Measurements from ENCODE around the gene PCDHGB4.
"Not testable (repeated sequence)": the region's sequence is repeated elsewhere in the genome, so short reads cannot be mapped to it uniquely, and the experiment has no call there.

PCDHGB4 gene

DNA sequence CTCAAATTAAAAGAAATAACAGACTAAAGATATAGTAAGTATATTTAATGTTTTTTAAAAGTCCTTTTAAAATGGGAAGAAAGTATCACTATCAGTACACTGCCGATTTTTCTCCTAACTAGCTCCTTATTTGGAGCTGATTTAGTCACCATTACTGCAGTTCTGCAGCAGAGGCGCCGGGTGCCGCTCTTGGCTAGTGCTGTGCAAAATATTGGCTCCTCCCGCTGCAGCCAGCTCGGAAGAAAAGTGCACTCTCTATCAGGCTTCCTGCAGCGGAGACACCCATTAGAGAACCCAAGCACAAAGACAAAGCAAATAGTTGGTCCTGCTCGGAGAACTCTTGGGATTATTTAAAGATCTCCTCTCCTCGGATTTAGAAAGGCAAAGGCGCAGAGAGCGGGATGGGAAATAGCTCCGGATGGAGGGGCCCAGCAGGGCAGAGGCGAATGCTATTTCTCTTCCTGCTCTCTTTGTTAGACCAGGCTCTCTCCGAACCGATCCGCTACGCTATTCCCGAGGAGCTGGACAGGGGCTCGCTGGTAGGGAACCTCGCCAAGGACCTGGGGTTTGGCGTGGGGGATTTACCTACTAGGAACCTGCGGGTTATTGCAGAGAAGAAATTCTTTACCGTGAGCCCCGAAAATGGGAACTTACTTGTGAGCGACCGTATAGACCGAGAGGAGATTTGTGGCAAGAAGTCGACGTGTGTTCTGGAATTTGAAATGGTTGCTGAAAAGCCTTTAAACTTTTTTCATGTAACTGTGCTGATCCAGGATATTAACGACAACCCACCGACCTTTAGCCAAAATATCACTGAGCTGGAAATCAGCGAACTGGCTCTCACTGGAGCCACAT is 17.3 kb upstream of the PCDHGB4 start, which contains the start of gene PCDHGB3:
Gene PCDHGB3, plus strand, starts transcription at position 249 of the 855 bp plus-strand sequence. Its CDS starts 153 bp downstream, at position 402.
- Histone ChIP-seq H3K9me3 (ENCODE audit: insufficient read depth, low read depth, low read length) (peaks cover 74% of the 10 kb centered on the region), H3K4me3 (ENCODE audit: low read length) (no peak within 1 kb of the TSS), H3K27ac (ENCODE audit: low read depth, low read length) (no peak within 1 kb of the TSS), H3K27me3 (ENCODE audit: insufficient read depth, low read length) (no peaks in the 10 kb centered on the region), H3K36me3 (ENCODE audit: insufficient read depth, low read length) (no peaks in the 10 kb centered on the region), H3K9ac (ENCODE audit: low read depth, low read length) (no peak within 1 kb of the TSS), H3K4me1 (ENCODE audit: insufficient read depth, low read length) (no peaks in the 10 kb centered on the region)
- 94% methylated on average over 32 of the region's 32 CpGs for WGBS

DNA sequence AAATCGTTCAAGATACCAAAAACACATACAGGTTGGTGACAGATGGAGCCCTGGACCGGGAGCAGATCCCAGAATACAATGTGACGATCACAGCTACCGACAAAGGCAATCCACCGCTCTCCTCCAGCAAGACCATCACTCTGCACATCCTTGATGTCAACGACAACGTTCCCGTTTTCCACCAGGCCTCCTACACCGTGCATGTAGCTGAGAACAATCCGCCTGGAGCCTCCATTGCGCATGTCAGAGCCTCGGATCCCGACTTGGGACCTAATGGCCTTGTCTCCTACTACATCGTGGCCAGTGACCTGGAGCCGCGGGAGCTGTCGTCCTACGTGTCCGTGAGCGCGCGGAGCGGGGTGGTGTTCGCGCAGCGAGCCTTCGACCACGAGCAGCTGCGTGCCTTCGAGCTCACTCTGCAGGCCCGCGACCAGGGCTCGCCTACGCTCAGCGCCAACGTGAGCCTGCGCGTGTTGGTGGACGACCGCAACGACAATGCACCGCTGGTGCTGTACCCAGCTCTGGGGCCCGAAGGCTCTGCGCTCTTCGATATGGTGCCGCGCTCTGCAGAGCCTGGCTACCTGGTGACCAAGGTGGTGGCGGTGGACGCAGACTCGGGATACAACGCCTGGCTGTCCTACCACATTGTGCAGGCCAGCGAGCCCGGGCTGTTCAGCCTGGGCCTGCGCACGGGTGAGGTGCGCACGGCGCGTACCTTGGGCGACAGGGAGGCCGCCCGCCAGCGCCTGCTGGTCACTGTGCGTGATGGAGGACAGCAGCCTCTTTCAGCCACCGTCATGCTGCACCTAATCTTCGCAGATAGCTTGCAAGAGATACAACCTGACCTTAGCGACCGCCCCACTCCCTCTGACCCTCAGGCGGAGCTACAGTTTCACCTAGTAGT is 15.7 kb upstream of the PCDHGB4 start:
- Histone ChIP-seq H3K9me3 (ENCODE audit: insufficient read depth, low read depth, low read length) (peaks cover 68% of the 10 kb centered on the region), H3K4me3 (ENCODE audit: low read length) (no peak overlapping the region), H3K36me3 (ENCODE audit: insufficient read depth, low read length) (no peaks in the 10 kb centered on the region), H3K9ac (ENCODE audit: low read depth, low read length) (no peak overlapping the region), H3K27ac (ENCODE audit: low read depth, low read length) (no peak overlapping the region), H3K27me3 (ENCODE audit: insufficient read depth, low read length) (no peaks in the 10 kb centered on the region), H3K4me1 (ENCODE audit: insufficient read depth, low read length) (no peaks in the 10 kb centered on the region)
- 96% methylated on average over 69 of the region's 69 CpGs for WGBS

DNA sequence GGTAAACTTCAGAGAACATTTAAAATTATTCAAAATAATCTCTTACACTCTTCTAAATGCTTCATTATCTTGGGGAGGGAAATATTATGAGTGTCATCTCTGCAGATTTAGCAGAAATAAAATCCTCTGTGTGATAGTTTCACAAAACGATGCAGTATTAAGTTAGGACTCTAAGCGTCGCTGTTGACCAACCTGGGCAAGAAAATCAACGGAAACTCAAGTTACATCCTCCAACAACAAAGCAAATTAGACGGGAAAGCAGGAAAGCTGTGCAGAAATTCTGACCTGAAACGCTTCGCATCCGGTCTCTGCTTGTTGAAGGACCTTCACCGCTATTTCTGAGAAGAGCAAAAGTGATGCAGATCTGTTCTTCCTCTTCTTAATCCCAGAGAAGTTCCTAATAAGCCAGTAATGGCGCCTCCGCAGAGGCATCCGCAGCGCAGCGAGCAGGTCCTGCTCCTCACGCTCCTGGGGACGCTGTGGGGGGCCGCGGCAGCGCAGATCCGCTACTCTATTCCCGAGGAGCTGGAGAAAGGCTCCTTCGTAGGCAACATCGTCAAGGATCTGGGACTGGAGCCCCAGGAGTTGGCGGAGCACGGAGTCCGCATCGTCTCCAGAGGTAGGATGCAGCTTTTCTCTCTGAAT is 13.7 kb upstream of the PCDHGB4 start, which contains the start of gene PCDHGA6:
Gene PCDHGA6, plus strand, starts transcription at position 219 of the 645 bp plus-strand sequence. Its CDS starts 193 bp downstream, at position 412.
- WGBS, result 96% methylated on average over 27 of the region's 27 CpGs
- no peaks in the 10 kb centered on the region for H3K36me3 ChIP-seq (ENCODE audit: insufficient read depth, low read length)
- no peaks in the 10 kb centered on the region for H3K4me1 ChIP-seq (ENCODE audit: insufficient read depth, low read length)
- no peaks in the 10 kb centered on the region for H3K27me3 ChIP-seq (ENCODE audit: insufficient read depth, low read length)
- no peak within 1 kb of the TSS for H3K9ac ChIP-seq (ENCODE audit: low read depth, low read length)
- H3K27ac ChIP-seq (ENCODE audit: low read depth, low read length), result no peak within 1 kb of the TSS
- peaks cover 67% of the 10 kb centered on the region for H3K9me3 ChIP-seq (ENCODE audit: insufficient read depth, low read depth, low read length)
- peak within 1 kb of the TSS; percentile 24; the same call in 1 of the 2 replicates for H3K4me3 ChIP-seq (ENCODE audit: low read length)

DNA sequence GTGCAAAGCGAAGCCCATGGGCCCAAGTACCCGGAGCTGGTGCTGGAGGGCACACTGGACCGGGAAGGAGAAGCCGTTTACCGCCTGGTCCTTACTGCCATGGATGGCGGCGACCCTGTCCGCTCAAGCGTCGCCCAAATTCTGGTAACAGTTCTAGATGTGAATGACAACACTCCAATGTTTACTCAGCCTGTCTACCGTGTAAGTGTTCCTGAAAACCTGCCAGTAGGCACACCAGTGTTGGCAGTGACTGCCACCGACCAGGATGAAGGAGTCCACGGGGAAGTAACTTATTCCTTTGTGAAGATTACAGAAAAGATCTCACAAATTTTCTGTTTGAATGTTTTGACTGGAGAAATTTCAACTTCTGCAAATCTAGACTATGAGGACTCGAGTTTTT is 12.9 kb upstream of the PCDHGB4 start:
- Histone ChIP-seq H3K36me3 (ENCODE audit: insufficient read depth, low read length) (no peaks in the 10 kb centered on the region), H3K9ac (ENCODE audit: low read depth, low read length) (no peak overlapping the region), H3K4me1 (ENCODE audit: insufficient read depth, low read length) (no peaks in the 10 kb centered on the region), H3K27me3 (ENCODE audit: insufficient read depth, low read length) (no peaks in the 10 kb centered on the region), H3K27ac (ENCODE audit: low read depth, low read length) (no peak overlapping the region), H3K4me3 (ENCODE audit: low read length) (no peak overlapping the region), H3K9me3 (ENCODE audit: insufficient read depth, low read depth, low read length) (peaks cover 64% of the 10 kb centered on the region)
- WGBS, result 97% methylated on average over 14 of the region's 14 CpGs

DNA sequence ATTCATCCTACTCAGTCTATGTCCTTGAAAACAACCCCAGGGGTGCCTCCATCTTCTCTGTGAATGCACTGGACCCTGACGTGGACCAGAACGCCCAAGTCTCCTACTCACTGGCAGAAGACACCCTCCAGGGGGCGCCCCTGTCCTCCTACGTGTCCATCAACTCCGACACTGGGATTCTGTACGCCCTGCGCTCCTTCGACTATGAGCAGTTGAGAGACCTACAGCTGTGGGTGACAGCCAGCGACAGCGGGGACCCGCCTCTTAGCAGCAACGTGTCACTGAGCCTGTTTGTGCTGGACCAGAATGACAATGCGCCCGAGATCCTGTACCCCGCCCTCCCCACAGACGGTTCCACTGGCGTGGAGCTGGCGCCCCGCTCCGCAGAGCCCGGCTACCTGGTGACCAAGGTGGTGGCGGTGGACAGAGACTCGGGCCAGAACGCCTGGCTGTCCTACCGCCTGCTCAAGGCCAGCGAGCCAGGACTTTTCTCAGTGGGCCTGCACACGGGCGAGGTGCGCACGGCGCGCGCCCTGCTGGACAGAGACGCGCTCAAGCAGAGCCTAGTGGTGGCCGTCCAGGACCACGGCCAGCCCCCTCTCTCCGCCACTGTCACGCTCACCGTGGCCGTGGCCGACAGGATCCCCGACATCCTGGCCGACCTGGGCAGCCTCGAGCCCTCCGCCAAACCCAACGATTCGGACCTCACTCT is 11.9 kb upstream of the PCDHGB4 start:
- H3K36me3 ChIP-seq (ENCODE audit: insufficient read depth, low read length); H3K9ac ChIP-seq (ENCODE audit: low read depth, low read length); H3K27me3 ChIP-seq (ENCODE audit: insufficient read depth, low read length); H3K27ac ChIP-seq (ENCODE audit: low read depth, low read length); H3K4me3 ChIP-seq (ENCODE audit: low read length); H3K4me1 ChIP-seq (ENCODE audit: insufficient read depth, low read length): not testable (repeated sequence)
- peaks cover 60% of the 10 kb centered on the region for H3K9me3 ChIP-seq (ENCODE audit: insufficient read depth, low read depth, low read length)
- 96% methylated on average over 38 of the region's 48 CpGs for WGBS

DNA sequence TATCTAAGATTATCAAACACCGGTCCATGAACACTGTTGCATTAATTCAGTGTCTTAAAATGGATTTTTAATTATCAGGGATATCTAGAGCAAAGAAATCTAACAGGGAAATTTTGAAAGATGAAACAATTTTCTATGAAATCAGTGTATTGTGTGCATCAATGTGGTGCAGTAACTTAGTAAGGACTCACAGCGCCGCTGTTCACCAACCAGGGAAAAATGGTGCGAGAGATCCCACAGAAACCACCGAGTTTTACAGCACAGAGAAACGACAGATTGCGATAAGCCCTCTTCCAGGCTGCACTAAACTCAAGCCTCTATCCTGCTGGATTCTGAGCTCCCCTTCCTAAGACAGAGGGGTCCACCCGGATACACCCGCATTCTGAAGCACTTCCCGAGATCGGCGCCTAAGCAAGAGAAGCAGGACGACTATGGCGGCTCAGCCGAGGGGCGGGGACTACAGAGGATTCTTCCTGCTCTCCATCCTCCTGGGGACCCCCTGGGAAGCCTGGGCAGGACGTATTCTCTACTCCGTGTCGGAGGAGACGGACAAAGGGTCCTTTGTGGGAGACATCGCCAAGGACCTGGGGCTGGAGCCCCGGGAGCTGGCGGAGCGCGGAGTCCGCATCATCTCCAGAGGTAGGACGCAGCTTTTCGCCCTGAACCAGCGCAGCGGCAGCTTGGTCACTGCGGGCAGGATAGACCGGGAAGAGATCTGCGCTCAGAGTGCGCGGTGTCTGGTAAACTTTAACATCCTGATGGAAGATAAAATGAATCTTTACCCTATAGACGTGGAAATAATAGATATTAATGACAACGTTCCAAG is 4.8 kb upstream of the PCDHGB4 start, which contains the start of gene PCDHGA7:
Gene PCDHGA7, plus strand, starts transcription at position 274 of the 826 bp plus-strand sequence. Its CDS starts 158 bp downstream, at position 432.
- Histone ChIP-seq H3K9me3 (ENCODE audit: insufficient read depth, low read depth, low read length) (peaks cover 44% of the 10 kb centered on the region; the same call in 1 of the 2 replicates), H3K27ac (ENCODE audit: low read depth, low read length) (no peak within 1 kb of the TSS), H3K27me3 (ENCODE audit: insufficient read depth, low read length) (no peaks in the 10 kb centered on the region), H3K4me1 (ENCODE audit: insufficient read depth, low read length) (no peaks in the 10 kb centered on the region), H3K4me3 (ENCODE audit: low read length) (no peak within 1 kb of the TSS), H3K36me3 (ENCODE audit: insufficient read depth, low read length) (0 out of 2 replicates have a peak, but pooled peaks cover 3% of the 10 kb centered on the region), H3K9ac (ENCODE audit: low read depth, low read length) (no peak within 1 kb of the TSS)
- WGBS, result 96% methylated on average over 37 of the region's 37 CpGs

DNA sequence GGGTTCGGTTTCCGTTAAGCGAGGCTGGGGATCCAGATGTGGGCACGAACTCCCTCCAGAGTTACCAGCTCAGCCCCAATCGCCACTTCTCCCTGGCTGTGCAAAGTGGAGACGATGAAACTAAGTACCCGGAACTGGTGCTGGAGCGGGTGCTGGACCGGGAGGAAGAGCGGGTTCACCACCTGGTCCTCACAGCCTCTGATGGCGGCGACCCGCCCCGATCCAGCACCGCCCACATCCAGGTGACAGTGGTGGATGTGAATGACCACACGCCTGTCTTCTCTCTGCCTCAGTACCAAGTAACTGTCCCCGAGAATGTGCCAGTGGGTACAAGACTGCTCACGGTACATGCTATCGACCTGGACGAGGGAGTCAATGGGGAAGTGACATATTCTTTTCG is 4.2 kb upstream of the PCDHGB4 start:
- no peak overlapping the region for H3K9ac ChIP-seq (ENCODE audit: low read depth, low read length)
- peaks cover 46% of the 10 kb centered on the region for H3K9me3 ChIP-seq (ENCODE audit: insufficient read depth, low read depth, low read length)
- H3K36me3 ChIP-seq (ENCODE audit: insufficient read depth, low read length), result 0 out of 2 replicates have a peak, but pooled peaks cover 3% of the 10 kb centered on the region
- H3K27me3 ChIP-seq (ENCODE audit: insufficient read depth, low read length), result no peaks in the 10 kb centered on the region
- H3K4me3 ChIP-seq (ENCODE audit: low read length), result no peak overlapping the region
- no peak overlapping the region for H3K27ac ChIP-seq (ENCODE audit: low read depth, low read length)
- no peaks in the 10 kb centered on the region for H3K4me1 ChIP-seq (ENCODE audit: insufficient read depth, low read length)
- 95% methylated on average over 21 of the region's 21 CpGs for WGBS

DNA sequence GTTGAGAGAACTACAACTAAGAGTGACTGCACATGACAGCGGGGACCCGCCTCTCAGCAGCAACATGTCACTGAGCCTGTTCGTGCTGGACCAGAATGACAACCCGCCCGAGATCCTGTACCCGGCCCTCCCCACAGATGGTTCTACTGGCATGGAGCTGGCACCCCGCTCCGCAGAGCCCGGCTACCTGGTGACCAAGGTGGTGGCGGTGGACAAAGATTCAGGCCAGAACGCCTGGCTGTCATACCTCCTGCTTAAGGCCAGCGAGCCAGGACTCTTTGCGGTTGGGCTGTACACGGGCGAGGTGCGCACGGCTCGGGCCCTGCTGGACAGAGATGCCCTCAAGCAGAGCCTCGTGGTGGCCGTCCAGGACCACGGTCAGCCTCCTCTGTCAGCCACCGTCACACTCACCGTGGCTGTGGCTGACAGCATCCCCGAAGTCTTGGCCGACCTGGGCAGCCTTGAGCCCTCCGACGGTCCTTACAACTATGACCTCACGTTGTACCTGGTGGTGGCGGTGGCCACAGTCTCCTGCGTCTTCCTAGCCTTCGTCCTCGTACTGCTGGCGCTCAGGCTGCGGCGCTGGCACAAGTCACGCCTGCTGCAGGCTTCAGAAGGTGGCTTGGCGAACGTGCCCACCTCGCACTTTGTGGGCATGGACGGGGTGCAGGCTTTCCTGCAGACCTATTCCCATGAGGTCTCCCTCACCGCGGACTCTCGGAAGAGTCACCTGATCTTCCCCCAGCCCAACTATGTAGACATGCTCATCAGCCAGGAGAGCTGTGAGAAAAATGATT is 2.8 kb upstream of the PCDHGB4 start:
- peaks cover 59% of the 10 kb centered on the region for H3K9me3 ChIP-seq (ENCODE audit: insufficient read depth, low read depth, low read length)
- no peak overlapping the region for H3K9ac ChIP-seq (ENCODE audit: low read depth, low read length)

DNA sequence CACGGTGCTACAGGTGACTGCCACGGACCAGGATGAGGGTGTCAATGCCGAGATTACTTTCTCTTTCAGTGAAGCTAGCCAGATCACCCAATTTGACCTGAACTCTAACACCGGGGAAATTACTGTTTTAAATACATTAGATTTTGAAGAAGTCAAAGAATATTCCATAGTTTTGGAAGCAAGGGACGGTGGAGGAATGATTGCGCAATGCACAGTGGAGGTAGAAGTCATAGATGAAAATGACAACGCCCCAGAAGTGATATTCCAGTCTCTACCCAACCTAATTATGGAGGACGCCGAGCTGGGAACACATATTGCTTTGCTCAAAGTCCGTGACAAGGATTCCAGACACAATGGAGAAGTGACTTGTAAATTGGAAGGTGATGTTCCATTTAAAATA is 1.2 kb downstream of the PCDHGB4 start:
- H3K9me3 ChIP-seq (ENCODE audit: insufficient read depth, low read depth, low read length), result peaks cover 77% of the 10 kb centered on the region
- H3K4me1 ChIP-seq (ENCODE audit: insufficient read depth, low read length), result no peaks in the 10 kb centered on the region
- H3K4me3 ChIP-seq (ENCODE audit: low read length), result peak overlapping the region; percentile 12; the same call in 1 of the 2 replicates
- WGBS, result 94% methylated on average over 10 of the region's 10 CpGs
- H3K36me3 ChIP-seq (ENCODE audit: insufficient read depth, low read length), result peaks cover 28% of the 10 kb centered on the region; the same call in 1 of the 2 replicates
- no peak overlapping the region for H3K9ac ChIP-seq (ENCODE audit: low read depth, low read length)
- no peak overlapping the region for H3K27ac ChIP-seq (ENCODE audit: low read depth, low read length)
- no peaks in the 10 kb centered on the region for H3K27me3 ChIP-seq (ENCODE audit: insufficient read depth, low read length)

More for the DNA sequence above, 2.8 kb upstream of the PCDHGB4 start:
- no peak overlapping the region for H3K4me3 ChIP-seq (ENCODE audit: low read length)
- 96% methylated on average over 43 of the region's 43 CpGs for WGBS
- no peak overlapping the region for H3K27ac ChIP-seq (ENCODE audit: low read depth, low read length)
- peaks cover 9% of the 10 kb centered on the region; the same call in 1 of the 2 replicates for H3K36me3 ChIP-seq (ENCODE audit: insufficient read depth, low read length)
- H3K4me1 ChIP-seq (ENCODE audit: insufficient read depth, low read length), result no peaks in the 10 kb centered on the region
- H3K27me3 ChIP-seq (ENCODE audit: insufficient read depth, low read length), result no peaks in the 10 kb centered on the region

All from HUES64 (cell line).